IMR-90 (cell line): Measurements from ENCODE around the gene FGF3. TPM values are rescaled to one million over a fixed set of nuclear protein-coding genes. Genes with fewer than 3 reads are reported as not detected.

ENCODE experiments used
- ATAC-seq: fragments of 200-7000 bp; cut with Tn5 transposase; 2 replicates; pipeline ENCODE4 v1.9.1; 2020; ENCODE audit warnings: low read depth, mild to moderate bottlenecking, moderate library complexity
- BruUV-seq: library from RNA; stranded (reverse); fragments of 400-500 nt; replicated peaks from 2 replicates; lab custom pipeline; 2021; lab: Mats Ljungman, UMichigan
- CTCF ChIA-PET: fragments of 300-600 bp; formaldehyde crosslinking; extraction: SDS; loops from one replicate; lab custom pipeline; 2021; ENCODE audit warnings: antibody characterized with exemption; lab: Yijun Ruan, JAX
- POLR2A ChIA-PET: fragments of 300-600 bp; sonication (Branson Sonifier 250); formaldehyde crosslinking; loops from one replicate; lab custom pipeline; 2022; ENCODE audit warnings: antibody characterized with exemption; ENCODE audit not compliant: unreplicated experiment; lab: Charles Lee
- DNase-seq: peaks from one replicate; pipeline ENCODE4 v3.0.0; 2013
- H2AFZ ChIP-seq: replicated peaks from 2 replicates; pipeline ENCODE3; 2013; ENCODE audit warnings: low read length, mild to moderate bottlenecking; ENCODE audit not compliant: poor library complexity
- H2AK5ac ChIP-seq: 2 replicates; pipeline ENCODE4 v1.6.1; 2013; ENCODE audit warnings: low read depth, low read length, inconsistent platforms
- H2AK9ac ChIP-seq: replicated peaks from 2 replicates; pipeline ENCODE3; 2013; ENCODE audit warnings: mild to moderate bottlenecking, low read depth, low read length, moderate library complexity; ENCODE audit not compliant: poor library complexity
- H2BK120ac ChIP-seq: 2 replicates; pipeline ENCODE4 v1.6.1; 2013; ENCODE audit warnings: low read depth, low read length, inconsistent platforms
- H2BK15ac ChIP-seq: 3 replicates; pipeline ENCODE4 v1.6.1; 2013; ENCODE audit warnings: low read depth, low read length, inconsistent platforms
- H2BK20ac ChIP-seq: 2 replicates; pipeline ENCODE4 v1.6.1; 2013; ENCODE audit warnings: low read depth, mild to moderate bottlenecking, inconsistent platforms, low read length, moderate library complexity
- H2BK5ac ChIP-seq: 2 replicates; pipeline ENCODE4 v1.6.1; 2013; ENCODE audit warnings: mild to moderate bottlenecking, low read depth, low read length, inconsistent platforms; ENCODE audit not compliant: poor library complexity, severe bottlenecking
- H3K14ac ChIP-seq: replicated peaks from 2 replicates; pipeline ENCODE4 v1.6.1; 2013; ENCODE audit warnings: low read depth, low read length, inconsistent platforms
- H3K18ac ChIP-seq: 2 replicates; pipeline ENCODE4 v1.6.1; 2013; ENCODE audit warnings: low read depth, low read length, control low read depth
- H3K23ac ChIP-seq: 2 replicates; pipeline ENCODE4 v1.6.1; 2013; ENCODE audit warnings: low read depth, low read length, inconsistent platforms
- H3K27ac ChIP-seq: 2 replicates; pipeline ENCODE4 v1.5.1; 2013; ENCODE audit warnings: mild to moderate bottlenecking, control low read depth, low read length; ENCODE audit not compliant: insufficient read depth
- H3K27me3 ChIP-seq: 2 replicates; pipeline ENCODE4 v1.6.1; 2013; ENCODE audit warnings: low read length; ENCODE audit not compliant: control insufficient read depth, insufficient read depth
- H3K36me3 ChIP-seq: 2 replicates; pipeline ENCODE4 v1.6.1; 2013; ENCODE audit warnings: low read length, mixed read lengths; ENCODE audit not compliant: control insufficient read depth, insufficient read depth
- H3K4ac ChIP-seq: 2 replicates; pipeline ENCODE4 v1.6.1; 2013; ENCODE audit warnings: low read depth, low read length, inconsistent platforms
- H3K4me1 ChIP-seq: 2 replicates; pipeline ENCODE4 v1.6.1; 2013; ENCODE audit warnings: low read length, mixed read lengths; ENCODE audit not compliant: control insufficient read depth, insufficient read depth
- H3K4me2 ChIP-seq: 2 replicates; pipeline ENCODE4 v1.6.1; 2013; ENCODE audit warnings: low read depth, mild to moderate bottlenecking, control low read depth, low read length, moderate library complexity
- H3K4me3 ChIP-seq: 2 replicates; pipeline ENCODE4 v1.5.1; 2013; ENCODE audit warnings: low read depth, mild to moderate bottlenecking, control low read depth, low read length, moderate library complexity; ENCODE audit not compliant: insufficient read depth
- H3K56ac ChIP-seq: 2 replicates; pipeline ENCODE4 v1.6.1; 2013; ENCODE audit warnings: low read length, inconsistent platforms; ENCODE audit not compliant: insufficient read depth; ENCODE audit errors: extremely low read depth
- H3K79me1 ChIP-seq, 2 experiments: 2 replicates each; pipeline ENCODE4 v1.6.1; 2013; ENCODE audit warnings: low read length in 2 of 2, inconsistent platforms in 1 of 2, low read depth in 1 of 2
- H3K9ac ChIP-seq: 2 replicates; pipeline ENCODE4 v1.6.1; 2013; ENCODE audit warnings: low read depth, low read length, control low read depth
- H3K9me1 ChIP-seq: 2 replicates; pipeline ENCODE4 v1.6.1; 2013; ENCODE audit warnings: low read length, inconsistent platforms; ENCODE audit not compliant: insufficient read depth
- H3K9me3 ChIP-seq: 2 replicates; pipeline ENCODE4 v1.6.1; 2013; ENCODE audit warnings: low read length; ENCODE audit not compliant: control insufficient read depth, insufficient read depth
- H4K20me1 ChIP-seq: 2 replicates; pipeline ENCODE4 v1.6.1; 2013; ENCODE audit warnings: low read length, inconsistent platforms; ENCODE audit not compliant: insufficient read depth
- H4K5ac ChIP-seq: 2 replicates; pipeline ENCODE4 v1.6.1; 2013; ENCODE audit warnings: mild to moderate bottlenecking, low read depth, low read length, control low read depth
- H4K8ac ChIP-seq, 2 experiments: 2 replicates each; pipeline ENCODE4 v1.6.1; 2013; ENCODE audit warnings: low read depth in 2 of 2, low read length in 2 of 2, control low read depth in 1 of 2, inconsistent platforms in 1 of 2
- H4K91ac ChIP-seq: 2 replicates; pipeline ENCODE4 v1.6.1; 2013; ENCODE audit warnings: low read depth, low read length, inconsistent platforms; ENCODE audit not compliant: insufficient read depth
- BHLHE40 ChIP-seq: fragments of 150-350 bp; IDR thresholded peaks from 2 replicates; pipeline ENCODE4 v1.6.1; 2016; ENCODE audit warnings: mild to moderate bottlenecking, low read depth, low read length
- CEBPB ChIP-seq: IDR thresholded peaks from 2 replicates; pipeline ENCODE4 v1.6.1; 2012; ENCODE audit warnings: low read depth, low read length, improper control_type of control experiment
- CHD1 ChIP-seq: IDR thresholded peaks from 2 replicates; pipeline ENCODE4 v1.6.1; 2012; ENCODE audit warnings: low read depth, low read length, improper control_type of control experiment
- CTCF ChIP-seq: conservative IDR thresholded peaks from 2 replicates; pipeline ENCODE4 v1.5.1; 2012; ENCODE audit warnings: mild to moderate bottlenecking, low read depth, low read length, improper control_type of control experiment
- ELK1 ChIP-seq: fragments of 150-350 bp; IDR thresholded peaks from 2 replicates; pipeline ENCODE4 v1.6.1; 2016; ENCODE audit warnings: low read depth, mild to moderate bottlenecking, low read length, moderate library complexity, borderline replicate concordance
- FOS ChIP-seq: fragments of 150-350 bp; IDR thresholded peaks from 2 replicates; pipeline ENCODE4 v1.6.1; 2016; ENCODE audit warnings: low read depth, low read length
- MAFK ChIP-seq: IDR thresholded peaks from 2 replicates; pipeline ENCODE4 v1.6.1; 2012; ENCODE audit warnings: low read depth, low read length, improper control_type of control experiment
- MAZ ChIP-seq: IDR thresholded peaks from 2 replicates; pipeline ENCODE4 v1.6.1; 2012; ENCODE audit warnings: low read depth, mild to moderate bottlenecking, low read length, improper control_type of control experiment, moderate library complexity, borderline replicate concordance
- MXI1 ChIP-seq: IDR thresholded peaks from 2 replicates; pipeline ENCODE4 v1.6.1; 2012; ENCODE audit warnings: low read depth, mild to moderate bottlenecking, low read length, moderate library complexity, borderline replicate concordance
- NFE2L2 ChIP-seq: fragments of 150-350 bp; IDR thresholded peaks from 2 replicates; pipeline ENCODE4 v1.6.1; 2016; ENCODE audit warnings: low read depth, mild to moderate bottlenecking, low read length
- POLR2A ChIP-seq: IDR thresholded peaks from 2 replicates; pipeline ENCODE4 v1.6.1; 2012; ENCODE audit warnings: mild to moderate bottlenecking, low read depth, low read length
- RAD21 ChIP-seq: IDR thresholded peaks from 2 replicates; pipeline ENCODE4 v1.6.1; 2012; ENCODE audit warnings: low read length, improper control_type of control experiment
- RCOR1 ChIP-seq: IDR thresholded peaks from 2 replicates; pipeline ENCODE4 v1.6.1; 2012; ENCODE audit warnings: mild to moderate bottlenecking, low read length, improper control_type of control experiment; ENCODE audit not compliant: insufficient replicate concordance
- RFX5 ChIP-seq: IDR thresholded peaks from 2 replicates; pipeline ENCODE4 v1.8.0; 2012; ENCODE audit warnings: low read depth, mild to moderate bottlenecking, low read length, moderate library complexity
- SMC3 ChIP-seq: fragments of 150-350 bp; IDR thresholded peaks from 2 replicates; pipeline ENCODE4 v1.6.1; 2016; ENCODE audit warnings: low read depth, mild to moderate bottlenecking, antibody characterized with exemption, low read length, moderate library complexity
- USF2 ChIP-seq: fragments of 150-350 bp; IDR thresholded peaks from 2 replicates; pipeline ENCODE4 v1.6.1; 2017; ENCODE audit warnings: mild to moderate bottlenecking, antibody characterized with exemption, low read length, low read depth
- WGBS, 2 experiments: methylation state at CpG; one replicate each; pipeline versions ENCODE4 v1.1.5 to v1.1.7; 2013; ENCODE audit warnings: missing lambda C conversion rate in 2 of 2; ENCODE audit not compliant: insufficient read length in 1 of 2; ENCODE audit errors: extremely low coverage in 2 of 2; 5-methylcytosine and 5-hydroxymethylcytosine counted together
- dilution Hi-C: fragments of 300-500 bp; cut with HindIII; formaldehyde crosslinking; loops from one replicate; pipeline ENCODE4 v1.14.3; 2018; ENCODE audit warnings: low sequenced_read_pairs; ENCODE audit not compliant: unreplicated experiment
- in situ Hi-C: fragments of 300-500 bp; cut with MboI; formaldehyde crosslinking; loops from 3 replicates; pipeline ENCODE4 v1.14.3; 2019; ENCODE audit warnings: low sequenced_read_pairs, inconsistent platforms, mixed read lengths
- intact Hi-C: fragments of 100-400 bp; cut with micrococcal nuclease; formaldehyde crosslinking; loops from 2 replicates; pipeline ENCODE4 v1.10.0; 2022
- polyA plus RNA-seq, 3 experiments: library from polyadenylated mRNA; depleted of rRNA; stranded (reverse); fragments of >200 nt; gene quantifications; 2 replicates each; pipeline ENCODE4 v1.2.3, GENCODE V29; 2012; ENCODE audit warnings: low replicate concordance in 1 of 3
- total RNA-seq: library from RNA; depleted of rRNA; stranded (reverse); fragments of >200 nt; gene quantifications from 2 replicates; pipeline ENCODE4 v1.2.3, GENCODE V29; 2012

FGF3 gene
- total and polyA plus RNA-seq, 2 of the 4 experiments (the other 2 are of a cell fraction): not detected

- H4K20me1 ChIP-seq: no peaks in the 10 kb centered on the region
- H3K14ac ChIP-seq: no peak overlapping the region
- no peaks in the 10 kb centered on the region for H3K36me3 ChIP-seq
- H3K4me3 ChIP-seq: no peak overlapping the region
- no TSS peak for BruUV-seq
- H3K9me3 ChIP-seq: no peaks in the 10 kb centered on the region
- ATAC-seq (no peak), DNase-seq (no peak)
- no peak overlapping the region for H3K9ac ChIP-seq
- no peak overlapping the region for H3K4me2 ChIP-seq
- dilution Hi-C loops: no loop called here
- no peak overlapping the region for H2BK15ac ChIP-seq
- POLR2A ChIA-PET: no interaction called here
- no peak overlapping the region for H3K27ac ChIP-seq
- no peaks in the 10 kb centered on the region for H3K79me1 ChIP-seq
- H2AK5ac ChIP-seq: no peak overlapping the region
- no peak overlapping the region for H2BK20ac ChIP-seq
- no peak for TF ChIP-seq POLR2A
- no peak for TF ChIP-seq CHD1
- no peak for TF ChIP-seq CEBPB
- TF ChIP-seq ELK1: no peak
- no peak for TF ChIP-seq MAZ
- no peak for TF ChIP-seq CTCF
- TF ChIP-seq USF2: no peak
- TF ChIP-seq NFE2L2: no peak
- TF ChIP-seq RFX5: no peak
- TF ChIP-seq MXI1: no peak
- no peak for TF ChIP-seq FOS
- TF ChIP-seq RAD21: no peak
- TF ChIP-seq BHLHE40: no peak
- no peak for TF ChIP-seq SMC3
- no peak for TF ChIP-seq RCOR1
- TF ChIP-seq MAFK: no peak
- H4K5ac ChIP-seq: no peak overlapping the region
- H3K18ac ChIP-seq: no peak overlapping the region
- H3K27me3 ChIP-seq: peaks cover 82% of the 10 kb centered on the region
- H3K56ac ChIP-seq: no peak overlapping the region
- H2AK9ac ChIP-seq: no peak overlapping the region
- H3K23ac ChIP-seq: no peak overlapping the region
- H3K4me1 ChIP-seq: no peaks in the 10 kb centered on the region; the same call in 1 of the 2 replicates
- H3K9me1 ChIP-seq: no peaks in the 10 kb centered on the region
- H3K4ac ChIP-seq: no peak overlapping the region
- intact Hi-C loops: no loop called here
- no peak overlapping the region for H2BK5ac ChIP-seq
- peak overlapping the region; percentile 3 for H2AFZ ChIP-seq
- CTCF ChIA-PET: no interaction called here
- no peak overlapping the region for H2BK120ac ChIP-seq
- H4K91ac ChIP-seq: no peak overlapping the region
- no peak overlapping the region for H4K8ac ChIP-seq
- in situ Hi-C loops: no loop called here
- 3% methylated on average over 38 of the region's 40 CpGs; no CpG with 5 or more reads in 1 of the 2 experiments for WGBS, 2 experiments
Observed at GRCh38 chr11:69819541-69820070, 390 bp upstream of the FGF3 start.
